HepG2 (cell line): Measurements from ENCODE around the gene RING1. TPM values are rescaled to one million over a fixed set of nuclear protein-coding genes. Genes with fewer than 3 reads are reported as not detected.

ENCODE experiments used
- EED ChIP-seq: sonication (generic); formaldehyde crosslinking; IDR thresholded peaks from 2 replicates; pipeline ENCODE4 v1.5.0; 2020; ENCODE audit warnings: mild to moderate bottlenecking, missing genetic modification reagents
- EP300 ChIP-seq, 3 experiments: sonication (generic) in 1 of 3; formaldehyde crosslinking in 1 of 3; IDR thresholded peaks; 2 replicates each; pipeline versions ENCODE4 v1.5.1 to v1.6.1; 2011 to 2020; ENCODE audit warnings: low read depth in 2 of 3, low read length in 2 of 3, borderline replicate concordance in 1 of 3, improper control_type of control experiment in 1 of 3, mild to moderate bottlenecking in 1 of 3, missing genetic modification reagents in 1 of 3, moderate library complexity in 1 of 3
- KAT2B ChIP-seq: fragments of 150-350 bp; IDR thresholded peaks from 2 replicates; pipeline ENCODE4 v1.6.1; 2014; ENCODE audit warnings: low read depth, low read length, borderline replicate concordance
- SATB2 ChIP-seq: sonication (generic); formaldehyde crosslinking; IDR thresholded peaks from 2 replicates; pipeline ENCODE4 v1.5.0; 2020; ENCODE audit warnings: missing genetic modification reagents
- WIZ ChIP-seq: sonication (generic); formaldehyde crosslinking; IDR thresholded peaks from 2 replicates; pipeline ENCODE4 v1.5.1; 2020; ENCODE audit warnings: mild to moderate bottlenecking, missing genetic modification reagents
- ZC3H4 ChIP-seq: sonication (generic); formaldehyde crosslinking; IDR thresholded peaks from 2 replicates; pipeline ENCODE4 v1.4.0; 2020; ENCODE audit warnings: missing genetic modification reagents, borderline replicate concordance
- ZFP37 ChIP-seq: sonication (generic); formaldehyde crosslinking; IDR thresholded peaks from 2 replicates; pipeline ENCODE4 v1.4.0; 2020; ENCODE audit warnings: missing genetic modification reagents, borderline replicate concordance
- ZNF431 ChIP-seq: sonication (generic); formaldehyde crosslinking; IDR thresholded peaks from 2 replicates; pipeline ENCODE4 v1.9.0; 2022; ENCODE audit warnings: missing genetic modification reagents, low read depth, mild to moderate bottlenecking, borderline replicate concordance
- ZNF589 ChIP-seq: sonication (generic); formaldehyde crosslinking; conservative IDR thresholded peaks from 2 replicates; pipeline ENCODE4 v1.8.0; 2022; ENCODE audit warnings: mild to moderate bottlenecking, moderate library complexity, missing genetic modification reagents
- ZNF737 ChIP-seq: sonication (generic); formaldehyde crosslinking; IDR thresholded peaks from 2 replicates; pipeline ENCODE4 v1.5.0; 2020; ENCODE audit warnings: missing genetic modification reagents, mild to moderate bottlenecking, borderline replicate concordance
- ZNF780A ChIP-seq: sonication (generic); formaldehyde crosslinking; IDR thresholded peaks from 2 replicates; pipeline ENCODE4 v1.8.0; 2022; ENCODE audit warnings: mild to moderate bottlenecking, missing genetic modification reagents, moderate library complexity
- polyA plus RNA-seq, 8 experiments: library from polyadenylated mRNA; depleted of rRNA in 3 of 8; stranded (reverse) in 7 of 8; unstranded in 1 of 8; fragments of >200 nt; fragmentation: Illumina TruSeq in 4 of 8; extraction: Trizol in 4 of 8; gene quantifications; 2 replicates each; pipeline versions ENCODE4 v1.2.1 to v1.2.3, GENCODE V29; 2011 to 2016; ENCODE audit warnings: low read depth in 4 of 8, missing spikeins in 1 of 8, mixed read lengths in 1 of 8; ENCODE audit not compliant: insufficient read depth in 1 of 8
- total RNA-seq, 5 experiments: library from RNA; depleted of rRNA; stranded (reverse); fragments of >200 nt; fragmentation: Illumina TruSeq; extraction: Trizol; gene quantifications; 2 replicates each; pipeline ENCODE4 v1.2.3, GENCODE V29; 2016; ENCODE audit warnings: low read depth in 1 of 5
- TF ChIP-seq, protein P1 (sequence below): IDR thresholded peaks from 2 replicates; pipeline ENCODE4 v1.6.1; 2018; ENCODE audit warnings: missing genetic modification reagents
- TF ChIP-seq, protein P2 (sequence below): sonication (generic); formaldehyde crosslinking; IDR thresholded peaks from 2 replicates; pipeline ENCODE4 v1.4.0; 2020; ENCODE audit warnings: missing genetic modification reagents, borderline replicate concordance
- TF ChIP-seq, protein P3 (sequence below): IDR thresholded peaks from 2 replicates; pipeline ENCODE4 v1.6.1; 2016; ENCODE audit warnings: low read depth, control low read depth
- TF ChIP-seq, protein P4 (sequence below), 2 experiments: sonication (generic) in 1 of 2; formaldehyde crosslinking in 1 of 2; IDR thresholded peaks; 2 replicates each; pipeline versions ENCODE4 v1.6.1 to v1.9.0; 2014 to 2022; ENCODE audit warnings: antibody characterized with exemption in 1 of 2, borderline replicate concordance in 1 of 2, inconsistent platforms in 1 of 2, low read depth in 1 of 2, missing genetic modification reagents in 1 of 2

The RING1 gene
- total and polyA plus RNA-seq, 2 of the 13 experiments (the other 11 are each of a cell fraction or from before 2014, with no cell fraction given) = 23.9 to 33.6 TPM

DNA sequence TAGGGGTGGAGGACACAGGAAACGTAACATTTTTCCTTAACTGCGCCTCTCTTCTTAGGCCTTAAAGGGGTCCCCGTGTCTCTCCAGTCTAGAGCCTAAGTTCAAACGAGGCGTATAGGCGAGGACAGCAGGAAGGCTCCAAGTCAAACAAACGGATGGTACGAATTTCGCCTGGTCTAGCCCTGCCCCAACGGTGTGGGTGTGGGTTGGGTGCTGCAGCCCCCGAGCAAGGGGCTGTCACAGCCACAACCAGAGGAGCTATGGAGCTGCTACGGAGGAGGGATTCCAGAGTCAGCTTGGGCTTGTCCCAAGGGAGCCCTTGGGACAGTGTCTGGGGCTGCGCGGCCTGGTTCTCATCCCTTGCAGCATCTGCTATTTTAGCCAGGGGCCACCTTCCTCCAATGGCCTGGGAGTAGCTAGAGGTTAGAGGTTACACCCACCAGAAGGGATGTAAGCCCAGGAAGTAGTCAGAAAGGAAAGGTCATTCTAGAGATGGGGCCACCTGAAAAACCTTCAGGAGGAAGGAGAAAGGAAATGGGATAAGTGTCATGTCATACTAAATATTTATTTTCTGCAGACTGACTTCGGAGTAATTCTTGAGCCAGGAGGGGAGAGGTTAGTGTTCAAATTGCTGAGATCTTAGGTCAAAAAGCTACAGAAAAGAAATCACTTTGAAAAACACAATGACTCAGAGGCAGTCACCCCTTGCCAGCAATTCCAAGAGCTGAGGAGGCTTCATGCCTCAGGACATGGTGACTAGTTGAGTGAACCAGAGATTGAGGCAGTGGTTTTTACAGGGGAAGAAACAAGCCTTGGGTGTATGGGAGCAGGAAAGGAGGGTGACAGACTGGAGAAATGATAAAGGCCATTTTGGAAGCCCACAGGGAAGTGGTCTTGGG, 41.7 kb downstream of the RING1 start (continued):
- TF ChIP-seq KAT2B (no peak), ZNF780A (CRISPR knock-in tag) (no peak), ZNF431 (CRISPR knock-in tag) (no peak), WIZ (CRISPR knock-in tag) (0 out of 2 replicates have a peak, but pooled peaks have one; percentile 47), EP300 (IDR thresholded peaks at IDR 0.05; ENCODE audit: low read depth in 2 of 2, low read length in 2 of 2) (no peak), EP300 (CRISPR knock-in tag; IDR thresholded peaks at IDR 0.05; ENCODE audit: borderline replicate concordance) (no peak), EED (CRISPR knock-in tag) (no peak), ZNF589 (CRISPR knock-in tag) (0 out of 2 replicates have a peak, but pooled peaks have one; percentile 46), ZC3H4 (CRISPR knock-in tag) (no peak), SATB2 (CRISPR knock-in tag) (no peak), ZNF737 (CRISPR knock-in tag) (0 out of 2 replicates have a peak, but pooled peaks have one; percentile 68), ZFP37 (CRISPR knock-in tag) (no peak)
- TF ChIP-seq, protein P1, sequence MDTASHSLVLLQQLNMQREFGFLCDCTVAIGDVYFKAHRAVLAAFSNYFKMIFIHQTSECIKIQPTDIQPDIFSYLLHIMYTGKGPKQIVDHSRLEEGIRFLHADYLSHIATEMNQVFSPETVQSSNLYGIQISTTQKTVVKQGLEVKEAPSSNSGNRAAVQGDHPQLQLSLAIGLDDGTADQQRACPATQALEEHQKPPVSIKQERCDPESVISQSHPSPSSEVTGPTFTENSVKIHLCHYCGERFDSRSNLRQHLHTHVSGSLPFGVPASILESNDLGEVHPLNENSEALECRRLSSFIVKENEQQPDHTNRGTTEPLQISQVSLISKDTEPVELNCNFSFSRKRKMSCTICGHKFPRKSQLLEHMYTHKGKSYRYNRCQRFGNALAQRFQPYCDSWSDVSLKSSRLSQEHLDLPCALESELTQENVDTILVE (CRISPR knock-in tag) = no peak
- TF ChIP-seq, protein P2, sequence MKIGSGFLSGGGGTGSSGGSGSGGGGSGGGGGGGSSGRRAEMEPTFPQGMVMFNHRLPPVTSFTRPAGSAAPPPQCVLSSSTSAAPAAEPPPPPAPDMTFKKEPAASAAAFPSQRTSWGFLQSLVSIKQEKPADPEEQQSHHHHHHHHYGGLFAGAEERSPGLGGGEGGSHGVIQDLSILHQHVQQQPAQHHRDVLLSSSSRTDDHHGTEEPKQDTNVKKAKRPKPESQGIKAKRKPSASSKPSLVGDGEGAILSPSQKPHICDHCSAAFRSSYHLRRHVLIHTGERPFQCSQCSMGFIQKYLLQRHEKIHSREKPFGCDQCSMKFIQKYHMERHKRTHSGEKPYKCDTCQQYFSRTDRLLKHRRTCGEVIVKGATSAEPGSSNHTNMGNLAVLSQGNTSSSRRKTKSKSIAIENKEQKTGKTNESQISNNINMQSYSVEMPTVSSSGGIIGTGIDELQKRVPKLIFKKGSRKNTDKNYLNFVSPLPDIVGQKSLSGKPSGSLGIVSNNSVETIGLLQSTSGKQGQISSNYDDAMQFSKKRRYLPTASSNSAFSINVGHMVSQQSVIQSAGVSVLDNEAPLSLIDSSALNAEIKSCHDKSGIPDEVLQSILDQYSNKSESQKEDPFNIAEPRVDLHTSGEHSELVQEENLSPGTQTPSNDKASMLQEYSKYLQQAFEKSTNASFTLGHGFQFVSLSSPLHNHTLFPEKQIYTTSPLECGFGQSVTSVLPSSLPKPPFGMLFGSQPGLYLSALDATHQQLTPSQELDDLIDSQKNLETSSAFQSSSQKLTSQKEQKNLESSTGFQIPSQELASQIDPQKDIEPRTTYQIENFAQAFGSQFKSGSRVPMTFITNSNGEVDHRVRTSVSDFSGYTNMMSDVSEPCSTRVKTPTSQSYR (CRISPR knock-in tag) = no peak
- TF ChIP-seq, protein P3, sequence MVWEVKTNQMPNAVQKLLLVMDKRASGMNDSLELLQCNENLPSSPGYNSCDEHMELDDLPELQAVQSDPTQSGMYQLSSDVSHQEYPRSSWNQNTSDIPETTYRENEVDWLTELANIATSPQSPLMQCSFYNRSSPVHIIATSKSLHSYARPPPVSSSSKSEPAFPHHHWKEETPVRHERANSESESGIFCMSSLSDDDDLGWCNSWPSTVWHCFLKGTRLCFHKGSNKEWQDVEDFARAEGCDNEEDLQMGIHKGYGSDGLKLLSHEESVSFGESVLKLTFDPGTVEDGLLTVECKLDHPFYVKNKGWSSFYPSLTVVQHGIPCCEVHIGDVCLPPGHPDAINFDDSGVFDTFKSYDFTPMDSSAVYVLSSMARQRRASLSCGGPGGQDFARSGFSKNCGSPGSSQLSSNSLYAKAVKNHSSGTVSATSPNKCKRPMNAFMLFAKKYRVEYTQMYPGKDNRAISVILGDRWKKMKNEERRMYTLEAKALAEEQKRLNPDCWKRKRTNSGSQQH (CRISPR knock-in tag) = peak; percentile 20; the same call in 1 of the 2 replicates
- TF ChIP-seq, protein P4, sequence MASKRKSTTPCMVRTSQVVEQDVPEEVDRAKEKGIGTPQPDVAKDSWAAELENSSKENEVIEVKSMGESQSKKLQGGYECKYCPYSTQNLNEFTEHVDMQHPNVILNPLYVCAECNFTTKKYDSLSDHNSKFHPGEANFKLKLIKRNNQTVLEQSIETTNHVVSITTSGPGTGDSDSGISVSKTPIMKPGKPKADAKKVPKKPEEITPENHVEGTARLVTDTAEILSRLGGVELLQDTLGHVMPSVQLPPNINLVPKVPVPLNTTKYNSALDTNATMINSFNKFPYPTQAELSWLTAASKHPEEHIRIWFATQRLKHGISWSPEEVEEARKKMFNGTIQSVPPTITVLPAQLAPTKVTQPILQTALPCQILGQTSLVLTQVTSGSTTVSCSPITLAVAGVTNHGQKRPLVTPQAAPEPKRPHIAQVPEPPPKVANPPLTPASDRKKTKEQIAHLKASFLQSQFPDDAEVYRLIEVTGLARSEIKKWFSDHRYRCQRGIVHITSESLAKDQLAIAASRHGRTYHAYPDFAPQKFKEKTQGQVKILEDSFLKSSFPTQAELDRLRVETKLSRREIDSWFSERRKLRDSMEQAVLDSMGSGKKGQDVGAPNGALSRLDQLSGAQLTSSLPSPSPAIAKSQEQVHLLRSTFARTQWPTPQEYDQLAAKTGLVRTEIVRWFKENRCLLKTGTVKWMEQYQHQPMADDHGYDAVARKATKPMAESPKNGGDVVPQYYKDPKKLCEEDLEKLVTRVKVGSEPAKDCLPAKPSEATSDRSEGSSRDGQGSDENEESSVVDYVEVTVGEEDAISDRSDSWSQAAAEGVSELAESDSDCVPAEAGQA (IDR thresholded peaks at IDR 0.05; ENCODE audit: low read depth) = no peak
- TF ChIP-seq, protein P4 (CRISPR knock-in tag; IDR thresholded peaks at IDR 0.05; ENCODE audit: borderline replicate concordance) = no peak
